ENCODE data around the gene COL18A1.

Gene COL18A1

DNA sequence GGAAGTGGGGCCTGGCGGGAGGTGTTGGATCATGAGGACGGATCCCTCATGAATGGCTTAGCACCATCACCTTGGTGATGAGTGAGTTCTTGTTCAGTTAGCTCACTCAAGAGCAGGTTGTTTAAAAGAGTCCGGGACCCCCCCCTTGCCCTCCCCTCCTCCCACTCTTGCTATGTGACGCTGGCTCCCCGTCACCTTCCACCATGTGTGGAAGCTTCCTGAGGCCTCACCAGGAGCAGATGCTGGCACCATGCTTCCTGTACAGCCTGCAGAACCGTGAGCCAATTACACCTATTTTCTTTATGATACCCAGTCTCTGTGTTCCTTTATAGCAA, 140.2 kb downstream of the COL18A1 start:
- DNase-seq (ENCODE audit: low read depth), result no peak
- TF ChIP-seq MYC (IDR thresholded peaks at IDR 0.05; ENCODE audit: low read depth, low read length) (no peak), POLR2A (IDR thresholded peaks at IDR 0.05; ENCODE audit: extremely low read depth, insufficient read length) (no peak)
- TF ChIP-seq, protein P1, sequence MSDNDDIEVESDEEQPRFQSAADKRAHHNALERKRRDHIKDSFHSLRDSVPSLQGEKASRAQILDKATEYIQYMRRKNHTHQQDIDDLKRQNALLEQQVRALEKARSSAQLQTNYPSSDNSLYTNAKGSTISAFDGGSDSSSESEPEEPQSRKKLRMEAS (IDR thresholded peaks at IDR 0.05; ENCODE audit: low read depth, low read length), result no peak
- TF ChIP-seq, protein P2, sequence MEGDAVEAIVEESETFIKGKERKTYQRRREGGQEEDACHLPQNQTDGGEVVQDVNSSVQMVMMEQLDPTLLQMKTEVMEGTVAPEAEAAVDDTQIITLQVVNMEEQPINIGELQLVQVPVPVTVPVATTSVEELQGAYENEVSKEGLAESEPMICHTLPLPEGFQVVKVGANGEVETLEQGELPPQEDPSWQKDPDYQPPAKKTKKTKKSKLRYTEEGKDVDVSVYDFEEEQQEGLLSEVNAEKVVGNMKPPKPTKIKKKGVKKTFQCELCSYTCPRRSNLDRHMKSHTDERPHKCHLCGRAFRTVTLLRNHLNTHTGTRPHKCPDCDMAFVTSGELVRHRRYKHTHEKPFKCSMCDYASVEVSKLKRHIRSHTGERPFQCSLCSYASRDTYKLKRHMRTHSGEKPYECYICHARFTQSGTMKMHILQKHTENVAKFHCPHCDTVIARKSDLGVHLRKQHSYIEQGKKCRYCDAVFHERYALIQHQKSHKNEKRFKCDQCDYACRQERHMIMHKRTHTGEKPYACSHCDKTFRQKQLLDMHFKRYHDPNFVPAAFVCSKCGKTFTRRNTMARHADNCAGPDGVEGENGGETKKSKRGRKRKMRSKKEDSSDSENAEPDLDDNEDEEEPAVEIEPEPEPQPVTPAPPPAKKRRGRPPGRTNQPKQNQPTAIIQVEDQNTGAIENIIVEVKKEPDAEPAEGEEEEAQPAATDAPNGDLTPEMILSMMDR (IDR thresholded peaks at IDR 0.05; ENCODE audit: low read depth, low read length), result no peak
- no peak overlapping the region for H3K4me3 ChIP-seq (ENCODE audit: low read depth, low read length)

DNA sequence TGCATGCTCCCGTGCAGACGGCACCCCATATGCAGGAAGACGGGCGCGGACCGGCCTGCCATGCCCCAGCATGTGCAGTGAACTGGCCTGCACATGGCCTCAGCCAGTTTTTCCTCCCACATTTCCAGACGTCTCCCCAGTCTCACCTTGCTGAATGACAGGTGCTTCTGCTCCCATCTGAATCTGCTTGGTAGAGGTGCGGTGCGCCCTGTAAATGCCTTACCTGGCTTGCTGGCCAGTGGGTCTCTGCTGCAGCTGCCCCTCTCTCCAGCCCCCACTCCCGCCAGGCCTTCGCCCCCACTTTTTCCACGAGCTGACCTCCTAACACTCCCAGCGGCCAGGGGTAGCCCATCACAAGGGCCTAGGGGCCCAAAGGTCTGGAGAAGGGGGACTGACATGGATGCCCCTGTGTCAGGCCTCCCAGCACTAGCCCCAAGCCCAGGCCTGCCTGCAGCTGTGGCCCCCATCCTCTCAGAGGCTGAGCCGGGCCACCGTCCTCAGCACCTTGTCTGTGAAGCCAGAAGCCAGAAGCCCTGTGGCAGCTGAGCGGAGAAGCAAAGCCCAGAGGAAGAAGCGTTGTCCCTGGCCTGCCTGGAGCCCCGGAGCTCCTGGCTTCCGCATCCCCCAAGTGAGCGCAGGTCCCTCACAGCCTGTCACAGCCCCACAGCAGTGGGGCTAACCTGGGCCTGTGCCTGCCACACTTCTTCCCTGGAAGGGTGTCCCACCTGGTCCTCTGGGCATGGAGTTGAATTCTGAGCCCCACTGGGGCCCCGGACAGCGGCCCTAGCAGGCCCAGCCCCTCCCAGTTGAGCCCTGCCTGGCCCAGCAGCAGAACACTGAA, 140.9 kb downstream of the COL18A1 start:
- TF ChIP-seq, protein P1 (IDR thresholded peaks at IDR 0.05; ENCODE audit: low read depth, low read length), result no peak
- no peak for TF ChIP-seq POLR2A (IDR thresholded peaks at IDR 0.05; ENCODE audit: extremely low read depth, insufficient read length)
- TF ChIP-seq, protein P2 (IDR thresholded peaks at IDR 0.05; ENCODE audit: low read depth, low read length), result no peak
- TF ChIP-seq MYC (IDR thresholded peaks at IDR 0.05; ENCODE audit: low read depth, low read length), result no peak

DNA sequence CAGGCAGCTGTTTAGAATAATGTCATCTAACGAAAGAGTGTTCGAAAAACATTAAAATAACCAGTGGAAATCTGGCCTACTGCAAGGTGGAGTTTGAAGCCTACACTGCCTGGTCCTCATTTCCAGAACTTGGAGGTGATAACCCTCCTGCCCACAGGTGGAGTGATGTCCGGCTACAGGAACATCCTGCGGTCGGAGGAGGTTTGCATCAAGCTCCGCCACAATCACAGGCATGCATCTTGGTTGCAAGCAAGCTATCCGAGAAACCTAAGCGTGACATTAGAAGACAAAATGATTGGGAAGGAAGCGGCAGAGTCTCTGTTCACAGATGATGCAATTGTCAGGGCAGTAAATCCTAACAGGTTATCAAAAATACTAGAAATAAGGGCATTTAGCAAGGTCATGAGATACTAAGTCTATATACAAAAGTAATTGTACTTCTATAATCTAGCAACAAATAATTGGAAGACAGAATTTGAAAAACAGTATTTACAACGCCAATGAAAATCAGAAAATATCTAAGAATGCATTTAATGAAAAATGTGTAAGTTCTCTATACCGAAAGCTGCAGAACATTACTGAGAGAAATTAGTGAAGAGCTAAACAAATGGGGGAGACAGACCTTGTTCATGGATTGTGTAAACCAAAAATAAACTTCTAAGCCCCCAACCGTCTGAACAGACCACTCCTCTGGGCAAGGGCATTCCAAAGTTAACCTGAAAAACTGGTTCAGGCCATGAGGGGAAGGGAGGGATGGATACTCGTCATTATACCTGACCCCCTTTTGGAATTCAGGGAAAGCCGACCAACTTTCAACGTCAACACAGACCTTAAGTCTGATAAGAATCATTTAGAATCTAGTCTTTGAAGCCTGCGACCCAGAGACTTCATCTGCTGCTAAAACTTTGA, 141.9 kb downstream of the COL18A1 start:
- TF ChIP-seq MYC (IDR thresholded peaks at IDR 0.05; ENCODE audit: low read depth, low read length) (no peak), POLR2A (IDR thresholded peaks at IDR 0.05; ENCODE audit: extremely low read depth, insufficient read length) (no peak)
- TF ChIP-seq, protein P1 (IDR thresholded peaks at IDR 0.05; ENCODE audit: low read depth, low read length), result no peak
- TF ChIP-seq, protein P2 (IDR thresholded peaks at IDR 0.05; ENCODE audit: low read depth, low read length), result no peak
- no peak for DNase-seq (ENCODE audit: low read depth)
- H3K4me3 ChIP-seq (ENCODE audit: low read depth, low read length), result no peak overlapping the region

More for the DNA sequence above, 140.9 kb downstream of the COL18A1 start:
- H3K4me3 ChIP-seq (ENCODE audit: low read depth, low read length), result no peak overlapping the region
- DNase-seq (ENCODE audit: low read depth), result no peak

DNA sequence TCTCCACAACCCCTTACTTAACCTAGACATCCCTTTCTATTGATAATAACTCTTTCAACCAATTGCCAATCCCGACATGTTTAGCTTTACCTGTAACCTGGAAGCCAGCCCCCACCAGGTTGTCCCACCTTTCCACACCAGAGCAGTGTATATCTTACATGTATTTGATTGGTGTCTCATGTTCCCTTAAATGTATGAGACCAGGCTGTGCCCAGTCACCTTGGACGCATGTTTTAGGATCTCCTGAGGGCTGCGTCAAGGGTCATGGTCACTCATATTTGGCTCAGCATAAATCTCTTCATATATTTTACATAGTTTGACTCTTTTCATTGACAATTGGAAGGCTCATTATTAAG, 142.6 kb downstream of the COL18A1 start:
- TF ChIP-seq, protein P1 (IDR thresholded peaks at IDR 0.05; ENCODE audit: low read depth, low read length), result no peak
- TF ChIP-seq, protein P2 (IDR thresholded peaks at IDR 0.05; ENCODE audit: low read depth, low read length), result no peak
- TF ChIP-seq MYC (IDR thresholded peaks at IDR 0.05; ENCODE audit: low read depth, low read length), result no peak
- no peak for DNase-seq (ENCODE audit: low read depth)
- H3K4me3 ChIP-seq (ENCODE audit: low read depth, low read length), result no peak overlapping the region

DNA sequence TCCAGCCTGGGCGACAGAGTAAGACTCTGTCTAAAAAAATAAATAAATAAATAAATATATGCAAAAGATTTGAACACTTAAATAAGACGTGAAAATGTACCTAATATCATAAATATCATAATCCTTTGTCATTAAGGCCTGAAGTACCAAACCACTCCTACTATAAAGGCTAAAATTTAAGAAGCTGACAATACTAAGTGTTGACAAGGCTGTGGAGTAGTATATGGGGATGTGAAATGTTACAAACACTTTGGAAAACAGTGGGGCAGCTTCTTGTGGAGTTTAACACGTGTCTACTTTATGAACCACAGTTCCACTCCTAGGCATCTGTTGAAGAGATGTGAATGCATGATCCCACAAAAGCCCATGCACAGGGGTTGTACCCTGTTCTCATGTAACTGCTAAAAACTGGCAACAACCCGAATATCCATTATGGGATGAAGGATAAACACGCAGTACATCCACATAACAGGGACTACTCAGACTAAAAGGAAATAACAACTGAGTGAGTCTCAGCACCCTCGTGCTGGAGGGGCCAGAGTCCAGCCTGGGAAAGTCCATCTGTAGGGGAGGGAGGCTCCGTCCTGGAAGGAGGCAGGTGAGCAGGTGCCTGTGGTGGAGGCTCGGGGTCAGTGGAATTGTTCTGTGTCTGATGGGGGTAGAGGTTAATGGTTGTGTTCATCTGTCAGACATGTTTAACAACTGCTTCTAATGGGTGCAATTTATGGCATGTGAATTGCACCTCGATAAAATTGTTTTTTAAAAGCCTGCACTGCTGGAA, 143.9 kb downstream of the COL18A1 start:
- TF ChIP-seq, protein P2 (IDR thresholded peaks at IDR 0.05; ENCODE audit: low read depth, low read length), result no peak
- no peak for TF ChIP-seq POLR2A (IDR thresholded peaks at IDR 0.05; ENCODE audit: extremely low read depth, insufficient read length)
- TF ChIP-seq MYC (IDR thresholded peaks at IDR 0.05; ENCODE audit: low read depth, low read length), result no peak
- TF ChIP-seq, protein P1 (IDR thresholded peaks at IDR 0.05; ENCODE audit: low read depth, low read length), result no peak
- no peak for DNase-seq (ENCODE audit: low read depth)
- H3K4me3 ChIP-seq (ENCODE audit: low read depth, low read length), result no peak overlapping the region

Data from NB4 (cell line).